HEK293 (cell line): ENCODE results near the gene GRAMD4.
"Not testable (repeated sequence)": the region's sequence is repeated elsewhere in the genome, so short reads cannot be mapped to it uniquely, and the experiment has no call there.

Experiments
- CTCF ChIP-seq: fragments of 450-650 bp; formaldehyde crosslinking; IDR thresholded peaks from 2 replicates; pipeline ENCODE4 v1.5.1; 2016; ENCODE audit warnings: missing biosample characterization, missing genetic modification characterization
- MZF1 ChIP-seq: fragments of 450-650 bp; formaldehyde crosslinking; IDR thresholded peaks from 2 replicates; pipeline ENCODE4 v1.5.1; 2017; ENCODE audit warnings: missing biosample characterization, missing genetic modification characterization, borderline replicate concordance
- SCRT2 ChIP-seq: fragments of 450-650 bp; formaldehyde crosslinking; IDR thresholded peaks from 2 replicates; pipeline ENCODE4 v1.5.1; 2016; ENCODE audit warnings: missing biosample characterization, missing genetic modification characterization
- ZBTB21 ChIP-seq: fragments of 450-650 bp; formaldehyde crosslinking; IDR thresholded peaks from 2 replicates; pipeline ENCODE4 v1.5.1; 2017; ENCODE audit warnings: missing biosample characterization, missing genetic modification characterization
- ZBTB44 ChIP-seq: fragments of 450-650 bp; IDR thresholded peaks from 2 replicates; pipeline ENCODE4 v1.5.1; 2018; ENCODE audit warnings: missing biosample characterization, mild to moderate bottlenecking, missing genetic modification characterization
- ZNF311 ChIP-seq: fragments of 450-650 bp; formaldehyde crosslinking; IDR thresholded peaks from 2 replicates; pipeline ENCODE4 v1.5.1; 2017; ENCODE audit warnings: missing biosample characterization, missing genetic modification characterization, borderline replicate concordance
- ZNF341 ChIP-seq: fragments of 450-650 bp; formaldehyde crosslinking; IDR thresholded peaks from 2 replicates; pipeline ENCODE4; 2016; ENCODE audit warnings: low read depth, missing biosample characterization, missing genetic modification characterization
- ZNF645 ChIP-seq: fragments of 450-650 bp; formaldehyde crosslinking; IDR thresholded peaks from 2 replicates; pipeline ENCODE4; 2016; ENCODE audit warnings: missing biosample characterization, missing genetic modification characterization

- not testable (repeated sequence) for TF ChIP-seq ZNF311 (tag by site-specific recombination); CTCF (tag by site-specific recombination); ZBTB44 (tag by site-specific recombination); ZBTB21 (tag by site-specific recombination); ZNF645; SCRT2 (tag by site-specific recombination); MZF1 (tag by site-specific recombination); ZNF341 (tag by site-specific recombination)
These were observed 1.2 kb downstream of the GRAMD4 start for GRCh38 chr22:46621243-46621930.
